GM23338 (cell line): ENCODE results near the gene CCDC120. TPM values are rescaled to one million over a fixed set of nuclear protein-coding genes. Genes with fewer than 3 reads are reported as not detected.
A peak's percentile ranks its signal among the peaks of the same experiment; 100 is the strongest.

Source experiments
- ATAC-seq: fragments of 200-7000 bp; cut with Tn5 transposase; 3 replicates; pipeline ENCODE4 v1.9.1; 2020
- DNase-seq: peaks from one replicate; pipeline ENCODE4 v3.0.0-alpha.2; 2015; ENCODE audit warnings: low spot score
- H2AFZ ChIP-seq: fragments of 200-600 bp; sonication (generic); 2 replicates; pipeline ENCODE4 v1.8.0; 2016; ENCODE audit warnings: antibody characterized with exemption, mild to moderate bottlenecking, moderate library complexity
- H3F3A ChIP-seq: fragments of 200-600 bp; sonication (generic); replicated peaks from 2 replicates; pipeline ENCODE4 v1.8.0; 2017; ENCODE audit warnings: antibody characterized with exemption, mixed run types, low read depth
- H3K27ac ChIP-seq: fragments of 200-600 bp; sonication (generic); 2 replicates; pipeline ENCODE4 v1.6.1; 2016; ENCODE audit warnings: low read depth
- H3K27me3 ChIP-seq: fragments of 200-600 bp; sonication (generic); 2 replicates; pipeline ENCODE4 v1.8.0; 2016; ENCODE audit warnings: mild to moderate bottlenecking, mixed run types, moderate library complexity; ENCODE audit not compliant: insufficient read depth
- H3K36me3 ChIP-seq: fragments of 200-600 bp; sonication (generic); 2 replicates; pipeline ENCODE4 v1.8.0; 2016; ENCODE audit warnings: mild to moderate bottlenecking; ENCODE audit not compliant: insufficient read depth
- H3K4me1 ChIP-seq: fragments of 200-600 bp; sonication (generic); 2 replicates; pipeline ENCODE4 v1.8.0; 2016; ENCODE audit warnings: mild to moderate bottlenecking, moderate library complexity; ENCODE audit not compliant: insufficient read depth
- H3K4me2 ChIP-seq: fragments of 200-600 bp; sonication (generic); 2 replicates; pipeline ENCODE4 v1.7.1; 2017; ENCODE audit warnings: mixed run types
- H3K4me3 ChIP-seq: fragments of 200-600 bp; sonication (generic); 2 replicates; pipeline ENCODE4 v1.6.1; 2016; ENCODE audit warnings: mixed run types
- H3K79me2 ChIP-seq: fragments of 200-600 bp; sonication (generic); replicated peaks from 2 replicates; pipeline ENCODE4 v1.8.0; 2017; ENCODE audit warnings: mild to moderate bottlenecking; ENCODE audit not compliant: insufficient read depth
- H3K9me2 ChIP-seq: fragments of 200-600 bp; sonication (generic); 2 replicates; pipeline ENCODE4 v1.8.0; 2017; ENCODE audit not compliant: insufficient read depth
- H4K20me1 ChIP-seq: fragments of 200-600 bp; sonication (generic); replicated peaks from 2 replicates; pipeline ENCODE4 v1.8.0; 2017; ENCODE audit warnings: mild to moderate bottlenecking; ENCODE audit not compliant: insufficient read depth
- H3K27ac Mint-ChIP-seq: 2 replicates; pipeline ENCODE4 v1.8.0; 2020; ENCODE audit warnings: inconsistent platforms, mild to moderate bottlenecking, moderate library complexity, mixed read lengths
- H3K27me3 Mint-ChIP-seq: 3 replicates; pipeline ENCODE4 v1.8.0; 2022; ENCODE audit warnings: low read depth, mild to moderate bottlenecking, moderate library complexity, mixed read lengths, inconsistent platforms; ENCODE audit not compliant: insufficient read depth, poor library complexity
- H3K36me3 Mint-ChIP-seq: 3 replicates; pipeline ENCODE4 v1.8.0; 2021; ENCODE audit warnings: low read depth, mild to moderate bottlenecking, inconsistent platforms, moderate library complexity, mixed read lengths
- H3K4me1 Mint-ChIP-seq: 3 replicates; pipeline ENCODE4 v1.8.0; 2020; ENCODE audit warnings: mild to moderate bottlenecking, inconsistent platforms, mixed read lengths
- H3K4me3 Mint-ChIP-seq: 3 replicates; pipeline ENCODE4 v1.8.0; 2021; ENCODE audit warnings: moderate library complexity, mild to moderate bottlenecking, inconsistent platforms, mixed read lengths
- H3K9me3 Mint-ChIP-seq: 3 replicates; pipeline ENCODE4 v1.8.0; 2020; ENCODE audit warnings: moderate library complexity, mild to moderate bottlenecking, inconsistent platforms, mixed read lengths
- CREB1 ChIP-seq: fragments of 250-450 bp; sonication (Bioruptor Pico); IDR thresholded peaks from 2 replicates; pipeline ENCODE4 v1.5.0; 2020; ENCODE audit warnings: low read depth, mild to moderate bottlenecking, moderate library complexity
- ETS1 ChIP-seq: IDR thresholded peaks from 2 replicates; pipeline ENCODE4 v1.6.1; 2016; ENCODE audit warnings: antibody characterized with exemption
- POLR2AphosphoS5 ChIP-seq: IDR thresholded peaks from 2 replicates; pipeline ENCODE4 v1.6.1; 2016; ENCODE audit warnings: antibody characterized with exemption, low read depth
- STAT1 ChIP-seq: IDR thresholded peaks from one replicate; pipeline ENCODE4 v1.6.1; 2016; ENCODE audit warnings: antibody characterized with exemption; ENCODE audit not compliant: unreplicated experiment
- ZNF462 ChIP-seq: fragments of 250-450 bp; sonication (Bioruptor Pico); IDR thresholded peaks from 2 replicates; pipeline ENCODE4 v1.5.0; 2020; ENCODE audit warnings: mild to moderate bottlenecking, moderate library complexity
- polyA plus RNA-seq: library from polyadenylated mRNA; unstranded; fragments of >200 nt; fragmentation: Nextera tagmentation; extraction: Ambion mirVana; gene quantifications from 2 replicates; pipeline ENCODE4 v1.2.1, GENCODE V29; 2016
- total RNA-seq: library from RNA; depleted of rRNA; stranded (reverse); fragments of >200 nt; shearing (Covaris generic); gene quantifications from 2 replicates; pipeline ENCODE4 v1.2.3, GENCODE V29; 2014

The CCDC120 gene
- total and polyA plus RNA-seq, 2 experiments from 2014 or later = 3.3 to 9.9 TPM

DNA sequence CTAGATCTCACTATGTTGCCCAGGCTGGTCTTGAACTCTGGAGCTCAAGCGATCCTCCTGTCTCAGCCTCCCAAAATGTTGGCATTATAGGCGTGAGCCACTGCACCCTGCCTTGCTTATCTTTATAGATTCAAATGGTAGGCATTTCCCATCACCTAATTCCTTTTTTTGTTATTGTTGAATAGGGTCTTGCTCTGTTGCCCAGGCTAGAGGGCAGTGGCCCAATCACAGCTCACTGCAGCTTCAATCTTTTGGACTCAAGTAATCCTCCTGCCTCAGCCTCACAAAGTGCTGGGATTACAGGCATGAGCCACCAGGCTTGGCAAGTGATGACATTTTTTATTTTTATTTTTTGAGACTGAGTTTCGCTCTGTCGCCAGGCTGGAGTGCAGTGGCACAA is 37.6 kb downstream of the CCDC120 start:
- Mint-ChIP-seq H3K27me3 (peaks cover 7% of the 10 kb centered on the region), H3K27ac (no peak overlapping the region), H3K4me1 (no peaks in the 10 kb centered on the region), H3K9me3 (no peaks in the 10 kb centered on the region; the same call in 2 of the 3 replicates), H3K4me3 (no peak overlapping the region), H3K36me3 (no peaks in the 10 kb centered on the region)
- H3K79me2 ChIP-seq = no peaks in the 10 kb centered on the region
- ATAC-seq (no peak), DNase-seq (no peak)
- no peaks in the 10 kb centered on the region for H3K36me3 ChIP-seq
- H2AFZ ChIP-seq = no peak overlapping the region
- H4K20me1 ChIP-seq = no peaks in the 10 kb centered on the region
- H3F3A ChIP-seq = no peaks in the 10 kb centered on the region
- no peaks in the 10 kb centered on the region for H3K9me2 ChIP-seq
- H3K4me3 ChIP-seq = no peak overlapping the region
- H3K4me2 ChIP-seq = no peak overlapping the region
- no peaks in the 10 kb centered on the region for H3K4me1 ChIP-seq
- H3K27me3 ChIP-seq = no peaks in the 10 kb centered on the region
- H3K27ac ChIP-seq = no peak overlapping the region
- no peak for TF ChIP-seq STAT1
- no peak for TF ChIP-seq ETS1
- TF ChIP-seq CREB1 (CRISPR knock-in tag) = no peak

DNA sequence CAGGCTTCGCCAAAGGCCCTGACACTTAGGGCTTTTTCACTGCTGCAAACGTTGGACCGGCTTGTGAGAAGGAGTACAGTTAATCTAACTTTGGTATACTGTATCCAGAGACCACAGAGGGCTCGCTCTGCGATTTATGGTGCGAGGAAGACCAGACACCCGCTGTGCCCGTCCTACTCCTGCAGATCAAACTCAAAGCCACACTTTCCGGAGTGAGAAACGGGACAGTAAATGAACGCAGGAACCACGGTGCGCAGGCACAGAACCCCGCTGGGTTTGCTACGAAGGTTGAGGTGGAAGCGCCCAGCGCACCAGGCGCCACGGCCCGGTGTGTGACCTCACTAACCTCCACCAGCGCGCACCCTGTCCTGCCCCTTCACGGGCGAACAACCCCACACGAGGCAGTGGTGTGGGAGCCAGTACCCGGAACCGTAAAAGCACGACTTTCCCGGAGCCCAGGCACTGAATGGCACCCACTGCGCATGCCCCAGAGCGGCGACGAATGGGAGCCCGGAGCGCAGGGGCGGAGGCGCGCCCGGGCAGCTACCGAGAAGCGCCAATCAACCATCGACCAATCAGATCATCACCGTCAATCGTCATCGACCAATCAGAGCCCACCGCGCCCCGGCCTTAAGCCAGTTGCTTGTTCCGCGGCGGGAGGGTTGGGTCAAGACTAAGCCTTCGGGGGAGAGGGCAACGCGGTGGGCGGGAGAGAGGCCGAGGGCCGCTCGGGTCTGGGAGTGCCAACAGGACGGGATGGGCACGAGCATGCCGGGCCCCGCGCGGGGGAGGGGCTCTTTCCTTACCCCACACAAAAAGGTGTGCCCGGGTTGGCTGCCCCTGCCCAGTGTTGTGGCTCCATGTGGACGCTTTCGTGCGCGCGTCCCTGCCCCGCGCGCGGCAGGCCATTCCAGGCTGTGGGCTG is 42.2 kb downstream of the CCDC120 start:
- Mint-ChIP-seq H3K27me3 (peaks cover 10% of the 10 kb centered on the region), H3K36me3 (no peaks in the 10 kb centered on the region), H3K4me3 (peak overlapping the region; percentile 89), H3K4me1 (0 out of 3 replicates have a peak, but pooled peaks cover 2% of the 10 kb centered on the region), H3K9me3 (no peaks in the 10 kb centered on the region; the same call in 2 of the 3 replicates), H3K27ac (peak overlapping the region; percentile 80; the same call in 1 of the 2 replicates)
- Histone ChIP-seq H3F3A (no peaks in the 10 kb centered on the region), H4K20me1 (no peaks in the 10 kb centered on the region), H2AFZ (peak overlapping the region; percentile 69; the same call in 1 of the 2 replicates), H3K4me1 (no peaks in the 10 kb centered on the region), H3K79me2 (no peaks in the 10 kb centered on the region), H3K27me3 (no peaks in the 10 kb centered on the region), H3K36me3 (no peaks in the 10 kb centered on the region), H3K4me2 (peak overlapping the region; percentile 82), H3K4me3 (peak overlapping the region; percentile 75), H3K27ac (no peak overlapping the region), H3K9me2 (no peaks in the 10 kb centered on the region)
- DNase-seq (peak; percentile 95), ATAC-seq (peak; percentile 96)
- TF ChIP-seq ZNF462 (CRISPR knock-in tag) (no peak), POLR2AphosphoS5 (peak; percentile 79)
